ENCODE data around the gene RELN.

Gene RELN

DNA sequence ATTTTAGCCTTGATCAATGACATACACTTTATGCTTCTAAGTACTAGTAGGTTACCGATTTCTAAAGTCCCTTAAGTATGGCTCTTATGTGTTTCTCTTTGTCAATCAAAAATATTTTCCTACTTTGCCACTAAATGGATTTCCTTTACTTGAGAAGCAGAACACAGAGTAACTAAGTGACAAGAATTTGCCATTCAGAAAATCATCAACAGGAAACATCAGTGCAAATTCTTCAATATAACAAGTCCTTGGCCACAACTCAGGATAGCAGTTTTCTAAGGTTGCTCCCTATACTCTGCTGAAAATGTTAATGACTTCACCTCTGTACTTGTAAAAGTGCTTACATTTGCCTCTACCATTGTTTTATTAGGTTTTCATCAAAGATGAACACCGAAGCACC is 303.8 kb downstream of the RELN start:
- DNase-seq (ENCODE audit: insufficient read length, low spot score) (no peak), FAIRE-seq (no peak)
- TF ChIP-seq POLR2AphosphoS5 (IDR thresholded peaks at IDR 0.05; ENCODE audit: low read depth, low read length) (no peak), TAF1 (IDR thresholded peaks at IDR 0.05; ENCODE audit: low read depth, low read length) (no peak), PAX5 (IDR thresholded peaks at IDR 0.05; ENCODE audit: insufficient read depth, low read length, severe bottlenecking) (no peak), POLR2A (IDR thresholded peaks at IDR 0.05; ENCODE audit: low read depth, low read length) (no peak), POU2F2 (IDR thresholded peaks at IDR 0.05; ENCODE audit: low read depth, low read length) (no peak), SPI1 (IDR thresholded peaks at IDR 0.05; ENCODE audit: low read depth, low read length) (no peak)

DNA sequence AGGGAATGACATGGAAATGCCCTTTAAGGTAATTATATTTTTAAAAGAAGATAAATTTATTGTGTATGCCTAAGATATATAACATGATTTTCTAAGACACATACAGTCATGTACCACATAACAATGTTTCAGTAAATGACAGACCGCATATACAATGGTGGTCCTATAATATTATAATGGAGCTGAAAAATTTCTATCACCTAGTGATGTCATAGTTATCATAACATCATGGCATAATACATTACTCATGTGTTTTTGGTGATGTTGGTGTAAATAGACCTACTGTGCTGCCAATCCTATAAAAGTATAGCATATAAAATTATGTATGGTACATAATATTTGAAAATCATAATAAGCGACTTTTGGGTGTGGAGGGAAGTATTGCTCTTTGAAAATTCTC is 306.1 kb downstream of the RELN start:
- no peak for DNase-seq (ENCODE audit: insufficient read length, low spot score)
- TF ChIP-seq POLR2AphosphoS5 (IDR thresholded peaks at IDR 0.05; ENCODE audit: low read depth, low read length) (no peak), TAF1 (IDR thresholded peaks at IDR 0.05; ENCODE audit: low read depth, low read length) (no peak), POLR2A (IDR thresholded peaks at IDR 0.05; ENCODE audit: low read depth, low read length) (no peak), SPI1 (IDR thresholded peaks at IDR 0.05; ENCODE audit: low read depth, low read length) (no peak), POU2F2 (IDR thresholded peaks at IDR 0.05; ENCODE audit: low read depth, low read length) (no peak), PAX5 (IDR thresholded peaks at IDR 0.05; ENCODE audit: insufficient read depth, low read length, severe bottlenecking) (no peak)
- FAIRE-seq, result no peak

DNA sequence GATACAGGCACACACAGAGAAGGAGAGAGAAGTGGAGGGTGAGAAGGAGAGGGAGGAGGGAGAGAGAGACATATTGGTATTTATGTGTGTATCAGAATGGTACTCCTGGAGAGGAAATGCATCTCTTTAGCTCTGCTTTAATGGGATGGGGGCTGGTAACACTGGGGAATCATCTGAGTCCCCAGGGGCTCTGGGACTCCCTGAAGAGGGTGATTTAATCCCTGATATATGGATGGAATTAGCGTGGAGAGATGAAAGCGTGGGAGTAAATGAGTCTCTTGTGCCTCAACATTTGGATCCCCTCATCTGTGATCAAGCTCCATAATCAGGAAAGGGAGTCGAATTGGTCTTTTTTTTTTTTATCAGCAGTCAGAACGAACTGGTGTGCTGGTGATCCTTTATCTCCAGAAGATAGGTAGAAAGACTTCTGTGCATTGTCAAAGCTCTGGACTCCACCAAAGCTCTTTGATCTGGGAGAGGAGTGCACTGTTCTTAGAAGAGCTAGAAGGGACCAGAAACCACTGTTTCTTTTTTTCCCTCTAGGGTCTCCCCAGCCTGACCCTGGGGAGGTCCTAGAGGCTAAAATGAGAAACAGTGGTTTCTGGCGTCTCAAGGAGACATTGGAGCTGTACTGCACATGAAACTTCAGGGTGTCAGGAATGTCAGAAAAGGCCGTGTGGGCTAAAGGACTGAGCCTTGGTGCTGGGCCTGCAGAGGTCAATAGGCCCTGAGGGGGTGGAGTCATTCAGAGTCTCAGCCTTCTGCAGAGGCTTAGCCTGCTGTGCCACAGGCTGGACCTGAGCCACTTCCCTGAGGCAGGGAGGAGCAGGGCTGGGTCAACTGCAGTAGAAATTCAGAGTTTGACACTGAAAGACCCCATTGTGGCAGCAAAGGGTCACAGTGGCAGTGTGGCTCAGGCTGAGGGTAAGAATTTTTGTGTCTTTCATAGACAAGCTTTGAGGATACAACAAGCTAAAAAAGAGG is 309.0 kb downstream of the RELN start:
- DNase-seq (ENCODE audit: insufficient read length, low spot score) (no peak), FAIRE-seq (no peak)
- TF ChIP-seq POLR2A (IDR thresholded peaks at IDR 0.05; ENCODE audit: low read depth, low read length) (no peak), PAX5 (IDR thresholded peaks at IDR 0.05; ENCODE audit: insufficient read depth, low read length, severe bottlenecking) (no peak), TAF1 (IDR thresholded peaks at IDR 0.05; ENCODE audit: low read depth, low read length) (no peak), SPI1 (IDR thresholded peaks at IDR 0.05; ENCODE audit: low read depth, low read length) (no peak), POU2F2 (IDR thresholded peaks at IDR 0.05; ENCODE audit: low read depth, low read length) (no peak), POLR2AphosphoS5 (IDR thresholded peaks at IDR 0.05; ENCODE audit: low read depth, low read length) (no peak)

- FAIRE-seq (no peak), DNase-seq (ENCODE audit: insufficient read length, low spot score) (no peak)
- TF ChIP-seq TAF1 (IDR thresholded peaks at IDR 0.05; ENCODE audit: low read depth, low read length), result no peak
- TF ChIP-seq PAX5 (IDR thresholded peaks at IDR 0.05; ENCODE audit: insufficient read depth, low read length, severe bottlenecking), result no peak
- no peak for TF ChIP-seq SPI1 (IDR thresholded peaks at IDR 0.05; ENCODE audit: low read depth, low read length)
- TF ChIP-seq POLR2A (IDR thresholded peaks at IDR 0.05; ENCODE audit: low read depth, low read length), result no peak
- TF ChIP-seq POU2F2 (IDR thresholded peaks at IDR 0.05; ENCODE audit: low read depth, low read length), result no peak
- no peak for TF ChIP-seq POLR2AphosphoS5 (IDR thresholded peaks at IDR 0.05; ENCODE audit: low read depth, low read length)
Measured at GRCh38 chr7:103679151-103680132, 310.0 kb downstream of the RELN start.

DNA sequence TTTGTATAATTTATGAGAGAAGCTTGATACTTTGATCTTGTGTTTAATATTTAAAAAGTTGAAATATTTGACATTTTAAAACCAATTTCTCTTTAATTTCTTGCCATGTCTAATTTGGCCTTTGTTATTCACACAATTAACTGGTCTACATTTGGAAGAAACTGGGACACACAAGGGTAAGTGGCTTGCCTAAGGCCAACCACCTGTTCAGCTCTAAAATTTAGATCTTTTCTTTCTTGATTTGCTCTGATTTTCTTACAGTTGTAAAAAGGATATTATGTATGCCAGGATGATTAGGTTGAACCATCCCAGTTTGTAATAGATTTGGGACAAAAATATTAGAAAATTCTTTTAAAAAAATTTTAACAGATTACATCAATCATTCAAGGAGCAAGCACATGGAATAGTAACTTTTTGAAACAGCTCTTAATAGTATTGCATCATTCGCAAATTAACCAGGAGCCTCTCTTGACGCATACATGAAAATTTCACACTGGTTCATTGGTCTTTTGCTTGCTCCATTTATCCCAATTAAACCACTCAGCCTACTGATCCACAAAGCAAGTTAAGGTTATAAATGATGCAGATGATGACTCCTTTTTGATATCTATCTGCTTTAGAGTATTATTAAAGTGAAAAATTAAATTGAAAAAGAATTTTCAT is 321.0 kb downstream of the RELN start:
- TF ChIP-seq POLR2AphosphoS5 (IDR thresholded peaks at IDR 0.05; ENCODE audit: low read depth, low read length), result no peak
- no peak for TF ChIP-seq SPI1 (IDR thresholded peaks at IDR 0.05; ENCODE audit: low read depth, low read length)
- no peak for TF ChIP-seq PAX5 (IDR thresholded peaks at IDR 0.05; ENCODE audit: insufficient read depth, low read length, severe bottlenecking)
- TF ChIP-seq TAF1 (IDR thresholded peaks at IDR 0.05; ENCODE audit: low read depth, low read length), result no peak
- no peak for TF ChIP-seq POU2F2 (IDR thresholded peaks at IDR 0.05; ENCODE audit: low read depth, low read length)
- TF ChIP-seq POLR2A (IDR thresholded peaks at IDR 0.05; ENCODE audit: low read depth, low read length), result no peak
- no peak for FAIRE-seq
- DNase-seq (ENCODE audit: insufficient read length, low spot score), result no peak

- TF ChIP-seq SPI1 (IDR thresholded peaks at IDR 0.05; ENCODE audit: low read depth, low read length), result no peak
- no peak for TF ChIP-seq PAX5 (IDR thresholded peaks at IDR 0.05; ENCODE audit: insufficient read depth, low read length, severe bottlenecking)
- no peak for TF ChIP-seq POU2F2 (IDR thresholded peaks at IDR 0.05; ENCODE audit: low read depth, low read length)
- TF ChIP-seq TAF1 (IDR thresholded peaks at IDR 0.05; ENCODE audit: low read depth, low read length), result no peak
- no peak for TF ChIP-seq POLR2A (IDR thresholded peaks at IDR 0.05; ENCODE audit: low read depth, low read length)
- DNase-seq (ENCODE audit: insufficient read length, low spot score), result no peak
- no peak for FAIRE-seq
Measured at GRCh38 chr7:103666326-103666725, 323.1 kb downstream of the RELN start.

GRCh38 chr7:103664577-103664976 is 324.9 kb downstream of the RELN start:
- no peak for FAIRE-seq
- DNase-seq (ENCODE audit: insufficient read length, low spot score), result no peak
- no peak for TF ChIP-seq POLR2AphosphoS5 (IDR thresholded peaks at IDR 0.05; ENCODE audit: low read depth, low read length)
- TF ChIP-seq TAF1 (IDR thresholded peaks at IDR 0.05; ENCODE audit: low read depth, low read length), result no peak
- TF ChIP-seq POLR2A (IDR thresholded peaks at IDR 0.05; ENCODE audit: low read depth, low read length), result no peak
- no peak for TF ChIP-seq POU2F2 (IDR thresholded peaks at IDR 0.05; ENCODE audit: low read depth, low read length)
- no peak for TF ChIP-seq SPI1 (IDR thresholded peaks at IDR 0.05; ENCODE audit: low read depth, low read length)
- no peak for TF ChIP-seq PAX5 (IDR thresholded peaks at IDR 0.05; ENCODE audit: insufficient read depth, low read length, severe bottlenecking)
